Activated CD8-positive, alpha-beta T cell treated with anti-CD3 and anti-CD28 coated beads for 36 hours (primary cell): ENCODE results near the gene CD226. TPM values are rescaled to one million over a fixed set of nuclear protein-coding genes. Genes with fewer than 3 reads are reported as not detected.

Experiments
- ATAC-seq: fragments of 200-7000 bp; cut with Tn5 transposase; one replicate; pipeline ENCODE4 v1.10.0; 2021; ENCODE audit warnings: mild to moderate bottlenecking, moderate library complexity
- CTCF ChIA-PET: fragments of 350-600 bp; sonication (Branson Sonifier 250); formaldehyde crosslinking; loops from one replicate; lab custom pipeline; 2021; ENCODE audit warnings: antibody characterized with exemption; lab: Charles Lee
- POLR2A ChIA-PET: fragments of 350-600 bp; sonication (Branson Sonifier 250); formaldehyde crosslinking; loops from one replicate; lab custom pipeline; 2021; ENCODE audit warnings: antibody characterized with exemption; lab: Charles Lee
- DNase-seq: peaks from one replicate; pipeline ENCODE4 v3.0.0-alpha.2; 2020
- H3K27ac Mint-ChIP-seq: one replicate; pipeline ENCODE4 v1.8.0; 2021; ENCODE audit warnings: mild to moderate bottlenecking, mixed read lengths
- H3K27me3 Mint-ChIP-seq: one replicate; pipeline ENCODE4 v1.8.0; 2021; ENCODE audit warnings: mixed read lengths
- H3K36me3 Mint-ChIP-seq: one replicate; pipeline ENCODE4 v1.8.0; 2021; ENCODE audit warnings: low read depth, mixed read lengths
- H3K4me1 Mint-ChIP-seq: one replicate; pipeline ENCODE4 v1.8.0; 2021; ENCODE audit warnings: low read depth, mixed read lengths
- H3K4me3 Mint-ChIP-seq: one replicate; pipeline ENCODE4 v1.8.0; 2021; ENCODE audit warnings: mild to moderate bottlenecking, moderate library complexity, mixed read lengths
- H3K9me3 Mint-ChIP-seq: one replicate; pipeline ENCODE4 v1.8.0; 2021; ENCODE audit warnings: mixed read lengths
- intact Hi-C: fragments of 100-400 bp; cut with micrococcal nuclease; formaldehyde crosslinking; loops from one replicate; pipeline ENCODE4 v1.10.0; 2022
- total RNA-seq, 2 experiments: library from RNA; stranded (reverse); gene quantifications; one replicate each; pipeline ENCODE4 v1.2.3, GENCODE V29; 2021
- TF ChIP-seq, protein P1 (sequence below): fragments of 200-600 bp; IDR thresholded peaks from one replicate; pipeline ENCODE4 v1.8.0; 2022; ENCODE audit warnings: antibody characterized with exemption, mild to moderate bottlenecking

Gene CD226
- 10 to 100 TPM; 41.5 to 41.7 TPM for total RNA-seq

DNA sequence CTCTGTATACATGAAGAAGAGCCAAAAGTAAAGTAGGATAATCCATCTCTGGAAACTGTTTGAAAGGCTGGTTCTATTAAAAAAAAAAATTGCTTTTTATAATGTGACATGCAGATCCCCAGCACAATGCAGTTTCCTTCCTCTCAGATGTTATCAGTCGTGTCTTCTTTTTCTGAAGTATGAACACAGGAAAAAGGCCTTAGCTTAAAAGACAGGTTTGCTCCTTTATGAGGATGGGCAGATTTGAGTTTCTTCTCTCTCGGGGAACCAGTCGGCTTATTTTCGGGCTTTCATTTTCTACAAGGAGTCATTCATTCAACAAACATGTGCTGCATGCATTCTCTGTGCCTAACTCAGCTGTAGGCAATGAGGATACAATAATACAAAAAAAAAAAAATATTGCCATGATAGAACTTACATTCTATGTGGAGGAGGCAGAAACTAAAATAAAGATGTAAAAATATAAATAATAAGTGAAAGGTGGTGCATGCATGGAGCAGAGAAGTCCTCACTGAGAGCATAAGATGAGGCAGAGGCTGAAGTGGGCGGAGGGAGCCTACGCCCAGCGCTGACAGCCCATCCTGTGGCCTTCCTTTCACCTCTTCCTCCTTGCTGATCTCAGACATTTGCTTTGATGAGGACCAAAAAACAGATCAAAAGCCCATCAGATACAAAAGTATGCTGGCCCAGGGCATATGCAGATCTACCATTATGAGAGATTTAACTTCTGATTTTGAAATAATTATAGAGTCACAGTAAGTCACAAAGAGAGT lies at the start of gene CD226:
CD226 (minus strand) TSS at position 513 of the 773 bp plus-strand sequence; CDS start at position 46, 467 bp downstream.
- peaks cover 47% of the 10 kb centered on the region for H3K4me1 Mint-ChIP-seq
- no peaks in the 10 kb centered on the region for H3K27me3 Mint-ChIP-seq
- H3K9me3 Mint-ChIP-seq: peaks cover 9% of the 10 kb centered on the region
- peak within 1 kb of the TSS; percentile 84 for H3K4me3 Mint-ChIP-seq
- peak; percentile 43 for ATAC-seq
- DNase-seq: peak; percentile 70
- TF ChIP-seq, protein P1, sequence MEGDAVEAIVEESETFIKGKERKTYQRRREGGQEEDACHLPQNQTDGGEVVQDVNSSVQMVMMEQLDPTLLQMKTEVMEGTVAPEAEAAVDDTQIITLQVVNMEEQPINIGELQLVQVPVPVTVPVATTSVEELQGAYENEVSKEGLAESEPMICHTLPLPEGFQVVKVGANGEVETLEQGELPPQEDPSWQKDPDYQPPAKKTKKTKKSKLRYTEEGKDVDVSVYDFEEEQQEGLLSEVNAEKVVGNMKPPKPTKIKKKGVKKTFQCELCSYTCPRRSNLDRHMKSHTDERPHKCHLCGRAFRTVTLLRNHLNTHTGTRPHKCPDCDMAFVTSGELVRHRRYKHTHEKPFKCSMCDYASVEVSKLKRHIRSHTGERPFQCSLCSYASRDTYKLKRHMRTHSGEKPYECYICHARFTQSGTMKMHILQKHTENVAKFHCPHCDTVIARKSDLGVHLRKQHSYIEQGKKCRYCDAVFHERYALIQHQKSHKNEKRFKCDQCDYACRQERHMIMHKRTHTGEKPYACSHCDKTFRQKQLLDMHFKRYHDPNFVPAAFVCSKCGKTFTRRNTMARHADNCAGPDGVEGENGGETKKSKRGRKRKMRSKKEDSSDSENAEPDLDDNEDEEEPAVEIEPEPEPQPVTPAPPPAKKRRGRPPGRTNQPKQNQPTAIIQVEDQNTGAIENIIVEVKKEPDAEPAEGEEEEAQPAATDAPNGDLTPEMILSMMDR: no peak
- peaks cover 51% of the 10 kb centered on the region for H3K36me3 Mint-ChIP-seq
- CTCF ChIA-PET: interaction anchor here (1.2 to 3.8 kb wide), 2 partner anchors 8 to 12 kb away, joined by 3 to 15 read pairs; no protein-coding TSS in a partner anchor
- H3K27ac Mint-ChIP-seq: no peak within 1 kb of the TSS
- POLR2A ChIA-PET: interaction anchor here (1.0 to 4.9 kb wide), 6 partner anchors 8 to 56 kb away, joined by 3 to 42 read pairs (median 8); no protein-coding TSS in a partner anchor
- intact Hi-C loops: loop anchor here (10.0 kb wide), 1 partner anchor 127 kb away; no protein-coding TSS in a partner anchor

DNA sequence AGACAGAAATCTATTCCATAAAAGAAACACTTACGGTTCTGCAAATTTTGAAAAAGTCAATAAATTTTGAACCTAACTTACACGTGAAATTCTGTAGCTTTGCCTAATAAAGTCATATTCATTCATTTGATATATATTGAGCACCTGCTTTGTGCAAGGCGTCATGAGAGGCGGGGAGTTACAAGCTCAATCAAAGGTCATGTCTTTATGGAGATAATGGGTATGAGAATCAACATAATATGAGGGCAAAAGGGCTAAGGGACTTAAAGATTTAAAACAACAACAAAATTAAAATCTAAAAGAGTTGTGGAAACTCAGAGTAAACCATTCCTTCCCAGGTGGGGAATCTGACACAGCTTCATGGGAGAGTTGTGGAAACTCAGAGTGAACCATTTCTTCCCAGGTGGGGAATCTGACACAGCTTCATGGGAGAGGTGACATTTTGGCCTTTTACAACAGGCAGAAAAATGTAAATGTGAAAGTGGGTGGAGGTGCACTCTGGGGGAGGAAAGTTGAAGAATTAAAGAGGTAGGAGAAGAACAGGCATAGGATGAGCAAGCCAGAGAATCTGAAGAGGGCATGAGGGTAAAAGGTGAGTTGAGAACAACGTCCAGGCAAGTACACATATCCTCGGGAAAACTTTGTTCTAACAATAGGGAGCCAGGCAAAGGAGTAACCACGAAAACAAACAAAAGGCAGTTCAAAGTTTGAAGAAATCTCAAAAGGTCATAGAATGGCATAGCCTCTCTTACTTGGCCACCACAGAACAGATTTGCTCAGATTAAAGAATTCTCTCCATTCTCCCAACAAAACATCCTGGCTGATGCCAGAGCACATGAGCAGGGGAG lies 49.5 kb upstream of the CD226 start:
- CTCF ChIA-PET: no interaction called here
- ATAC-seq: no peak
- peaks cover 43% of the 10 kb centered on the region for H3K36me3 Mint-ChIP-seq

DNA sequence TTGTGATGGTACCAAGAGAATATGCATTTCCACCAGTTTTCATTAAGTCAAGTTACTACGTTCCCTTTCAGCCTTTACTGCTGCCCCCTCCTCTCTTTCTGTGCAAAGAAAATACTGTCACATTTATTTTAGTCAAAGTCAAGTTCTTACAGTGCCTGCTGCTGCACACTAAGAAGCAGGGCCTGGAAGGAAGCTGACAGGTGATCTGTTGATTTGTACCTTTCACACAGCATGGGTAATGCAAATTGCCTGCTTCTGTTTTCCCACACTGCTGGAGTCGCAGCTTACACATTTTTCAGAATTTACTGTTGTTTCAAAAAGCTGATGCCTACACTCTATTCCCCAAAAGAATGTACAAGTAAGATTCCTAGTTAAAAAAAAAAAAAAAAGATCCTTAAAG lies 48.7 kb upstream of the CD226 start:
- H3K4me3 Mint-ChIP-seq: no peak overlapping the region
- no peak for ATAC-seq
- H3K36me3 Mint-ChIP-seq: peaks cover 42% of the 10 kb centered on the region
- H3K27ac Mint-ChIP-seq: no peak overlapping the region
- TF ChIP-seq, protein P1: no peak
- H3K4me1 Mint-ChIP-seq: peaks cover 16% of the 10 kb centered on the region
- H3K27me3 Mint-ChIP-seq: no peaks in the 10 kb centered on the region
- peaks cover 7% of the 10 kb centered on the region for H3K9me3 Mint-ChIP-seq
- ChIA-PET CTCF (no interaction called here), POLR2A (no interaction called here)
- intact Hi-C loops: no loop called here
- no peak for DNase-seq

More for the DNA sequence above, 49.5 kb upstream of the CD226 start:
- TF ChIP-seq, protein P1: no peak
- peaks cover 3% of the 10 kb centered on the region for H3K9me3 Mint-ChIP-seq
- peaks cover 16% of the 10 kb centered on the region for H3K4me1 Mint-ChIP-seq
- no peaks in the 10 kb centered on the region for H3K27me3 Mint-ChIP-seq
- intact Hi-C loops: no loop called here
- DNase-seq: no peak
- POLR2A ChIA-PET: no interaction called here
- H3K4me3 Mint-ChIP-seq: no peak overlapping the region
- no peak overlapping the region for H3K27ac Mint-ChIP-seq

DNA sequence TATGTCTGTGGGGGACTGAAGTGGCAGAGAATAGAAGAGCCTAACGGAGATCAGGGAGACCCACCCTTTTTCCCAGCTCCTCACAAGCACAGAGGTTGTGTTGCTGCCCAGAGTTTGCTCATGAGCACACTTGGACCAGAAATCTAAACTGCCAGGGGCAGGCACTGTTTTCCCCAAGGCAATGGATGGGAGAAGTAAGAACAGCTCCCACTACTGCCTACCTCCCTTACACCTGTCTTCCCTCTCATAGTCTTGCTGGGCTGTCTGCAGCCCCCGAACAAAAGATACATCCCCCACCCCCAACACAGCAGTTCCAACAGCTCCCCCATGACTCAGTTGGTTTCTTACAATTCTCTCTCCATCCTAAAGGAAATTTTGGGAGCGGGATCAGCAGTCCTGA lies 48.1 kb upstream of the CD226 start:
- H3K4me3 Mint-ChIP-seq: no peak overlapping the region
- ATAC-seq: no peak
- ChIA-PET CTCF (no interaction called here), POLR2A (no interaction called here)
- TF ChIP-seq, protein P1: no peak
- H3K27me3 Mint-ChIP-seq: no peaks in the 10 kb centered on the region
- H3K4me1 Mint-ChIP-seq: peaks cover 16% of the 10 kb centered on the region
- intact Hi-C loops: no loop called here
- H3K36me3 Mint-ChIP-seq: peaks cover 39% of the 10 kb centered on the region
- no peak for DNase-seq
- no peak overlapping the region for H3K27ac Mint-ChIP-seq
- H3K9me3 Mint-ChIP-seq: peaks cover 7% of the 10 kb centered on the region
